ENCODE results near the gene PFKM. TPM values are rescaled to one million over a fixed set of nuclear protein-coding genes. Genes with fewer than 3 reads are reported as not detected.
"Not testable (repeated sequence)": the region's sequence is repeated elsewhere in the genome, so short reads cannot be mapped to it uniquely, and the experiment has no call there.

Gene PFKM
- total RNA-seq, 2 donors from 2014 or later = 36.9 to 71.9 TPM

DNA sequence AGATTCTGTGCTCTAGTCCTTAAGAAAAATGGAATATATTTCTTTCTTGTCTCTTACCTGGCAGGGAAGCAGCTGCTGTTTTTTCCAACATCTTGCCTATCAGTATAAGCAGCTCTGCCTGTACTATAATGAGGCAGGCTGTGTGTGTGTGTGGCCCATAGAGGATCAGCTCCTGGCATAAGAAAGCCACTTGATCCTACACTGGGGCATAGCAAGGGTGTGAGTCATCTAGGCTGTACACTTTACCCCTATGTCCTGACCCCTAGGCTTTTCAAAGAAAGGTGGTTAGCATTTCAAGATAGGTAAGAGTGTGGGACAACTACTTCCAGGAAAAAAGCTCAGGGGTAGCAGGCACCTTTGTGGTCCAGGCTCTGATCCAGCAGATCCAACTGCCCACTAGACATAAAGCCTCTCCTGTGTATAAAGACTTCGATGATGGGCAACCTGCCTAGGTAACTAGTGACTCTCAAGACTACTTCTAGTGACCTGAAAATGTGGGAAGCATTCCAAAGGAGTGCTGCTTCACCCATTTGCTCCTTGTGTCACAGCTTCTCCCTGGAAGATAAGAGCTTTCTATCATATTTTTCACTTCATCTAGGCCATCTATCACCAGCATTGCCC is 8.4 kb upstream of the PFKM start:
- H3K4me3 ChIP-seq = no peak overlapping the region
- 78% methylated on average over 1 of the region's 1 CpG for WGBS
- H3K9me3 ChIP-seq = no peaks in the 10 kb centered on the region
- H3K27me3 ChIP-seq (replicated peaks; ENCODE audit: insufficient read depth) = no peaks in the 10 kb centered on the region
- H3K4me1 ChIP-seq (replicated peaks) = no peaks in the 10 kb centered on the region
- H3K36me3 ChIP-seq = no peaks in the 10 kb centered on the region
- DNase-seq (ENCODE audit: low spot score) = no peak
- no peak for TF ChIP-seq POLR2AphosphoS5 (IDR thresholded peaks at IDR 0.05)
- intact Hi-C loops (cut with DNase I) = no loop called here
- no peak overlapping the region for H3K27ac ChIP-seq

DNA sequence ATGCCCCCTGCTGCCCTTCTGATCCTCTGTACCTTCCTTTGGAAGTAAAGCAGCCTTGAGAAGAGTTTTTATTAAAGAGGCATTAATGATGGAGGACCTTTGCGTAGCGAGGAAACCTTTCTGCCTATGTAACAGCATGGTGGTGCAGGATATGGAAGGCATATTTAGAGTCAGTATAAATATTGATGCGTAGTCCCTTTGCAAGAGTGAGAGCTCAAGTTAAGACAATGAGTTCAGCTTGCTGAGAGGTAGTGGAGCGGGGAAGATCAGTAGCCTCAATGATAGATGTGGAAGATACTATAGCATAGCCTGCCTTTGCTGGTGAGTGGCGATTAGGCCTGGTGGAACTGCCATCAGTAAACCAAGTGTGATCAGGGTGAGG is 7.9 kb upstream of the PFKM start:
- WGBS = 95% methylated on average over 5 of the region's 5 CpGs
- DNase-seq (ENCODE audit: low spot score); intact Hi-C loops (cut with DNase I); H3K36me3 ChIP-seq; H3K27ac ChIP-seq; H3K4me3 ChIP-seq; H3K27me3 ChIP-seq (replicated peaks; ENCODE audit: insufficient read depth); H3K4me1 ChIP-seq (replicated peaks); H3K9me3 ChIP-seq: not testable (repeated sequence)

- no peak overlapping the region for H3K4me3 ChIP-seq
- no peak for DNase-seq (ENCODE audit: low spot score)
- intact Hi-C loops (cut with DNase I) = no loop called here
- 100% methylated on average over 1 of the region's 1 CpG for WGBS
- H3K4me1 ChIP-seq (replicated peaks) = no peaks in the 10 kb centered on the region
- H3K27ac ChIP-seq = no peak overlapping the region
- TF ChIP-seq POLR2AphosphoS5 (IDR thresholded peaks at IDR 0.05) = no peak
- TF ChIP-seq CTCF (IDR thresholded peaks at IDR 0.05) = no peak
- no peak for TF ChIP-seq POLR2A (IDR thresholded peaks at IDR 0.05)
- no peaks in the 10 kb centered on the region for H3K36me3 ChIP-seq
- H3K27me3 ChIP-seq (replicated peaks; ENCODE audit: insufficient read depth) = no peaks in the 10 kb centered on the region
- no peaks in the 10 kb centered on the region for H3K9me3 ChIP-seq
These were observed 3.2 kb upstream of the PFKM start for GRCh38 chr12:48115957-48116356.

DNA sequence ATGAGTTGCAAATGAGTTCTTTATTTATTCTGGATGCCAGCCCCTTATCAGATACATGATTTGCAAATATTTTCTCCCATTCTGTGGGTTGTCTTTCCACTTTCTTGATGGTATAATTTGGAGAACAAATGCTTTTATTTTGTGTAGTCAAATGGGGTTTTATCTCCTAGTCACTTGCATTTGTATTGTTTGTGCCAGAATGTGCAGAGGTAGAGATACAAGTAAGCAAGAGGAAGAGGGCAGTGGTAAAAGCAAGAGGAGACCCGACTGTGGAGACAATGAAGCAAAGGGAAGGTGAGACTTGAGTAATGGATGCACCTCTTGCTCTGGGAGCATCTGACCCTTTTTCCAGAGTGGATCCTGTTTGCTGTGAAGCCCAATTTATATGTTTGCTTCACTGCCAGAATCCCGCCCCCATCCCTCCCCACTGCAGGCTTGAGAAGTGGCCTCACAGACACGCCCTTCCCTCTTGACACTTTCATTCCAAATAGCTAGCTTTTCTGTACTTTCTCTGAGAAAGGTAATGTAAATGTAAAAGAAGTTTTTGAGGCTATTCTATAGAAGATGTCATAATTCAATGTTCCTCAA is 786 bp upstream of the PFKM start:
- intact Hi-C loops (cut with DNase I) = no loop called here
- H3K36me3 ChIP-seq = no peaks in the 10 kb centered on the region
- H3K27ac ChIP-seq = peak overlapping the region in 1 of 2 donors; percentile 53
- H3K9me3 ChIP-seq = no peaks in the 10 kb centered on the region
- no peaks in the 10 kb centered on the region for H3K4me1 ChIP-seq (replicated peaks)
- WGBS = 23% methylated on average over 3 of the region's 3 CpGs
- no peak for TF ChIP-seq POLR2A (IDR thresholded peaks at IDR 0.05)
- TF ChIP-seq POLR2AphosphoS5 (IDR thresholded peaks at IDR 0.05) = no peak
- no peak for TF ChIP-seq CTCF (IDR thresholded peaks at IDR 0.05)
- no peak for DNase-seq (ENCODE audit: low spot score)
- peak overlapping the region; percentile 40 to 48 for H3K4me3 ChIP-seq
- no peaks in the 10 kb centered on the region for H3K27me3 ChIP-seq (replicated peaks; ENCODE audit: insufficient read depth)

GRCh38 chr12:48119834-48120195 is 651 bp downstream of the PFKM start:
- Histone ChIP-seq H3K4me3 (peak overlapping the region; percentile 40 to 48), H3K27ac (peak overlapping the region; percentile 5 to 53), H3K4me1 (replicated peaks) (no peaks in the 10 kb centered on the region), H3K27me3 (replicated peaks; ENCODE audit: insufficient read depth) (no peaks in the 10 kb centered on the region), H3K9me3 (no peaks in the 10 kb centered on the region), H3K36me3 (no peaks in the 10 kb centered on the region)
- WGBS = 3% methylated on average over 5 of the region's 5 CpGs
- intact Hi-C loops (cut with DNase I) = loop anchor here (5.0 kb wide), 1 partner anchor 37 kb away; the partner anchor contains the start of gene ASB8
- no peak for DNase-seq (ENCODE audit: low spot score)
- TF ChIP-seq POLR2A (IDR thresholded peaks at IDR 0.05) = no peak
- TF ChIP-seq POLR2AphosphoS5 (IDR thresholded peaks at IDR 0.05) = no peak
- TF ChIP-seq CTCF (IDR thresholded peaks at IDR 0.05) = no peak

DNA sequence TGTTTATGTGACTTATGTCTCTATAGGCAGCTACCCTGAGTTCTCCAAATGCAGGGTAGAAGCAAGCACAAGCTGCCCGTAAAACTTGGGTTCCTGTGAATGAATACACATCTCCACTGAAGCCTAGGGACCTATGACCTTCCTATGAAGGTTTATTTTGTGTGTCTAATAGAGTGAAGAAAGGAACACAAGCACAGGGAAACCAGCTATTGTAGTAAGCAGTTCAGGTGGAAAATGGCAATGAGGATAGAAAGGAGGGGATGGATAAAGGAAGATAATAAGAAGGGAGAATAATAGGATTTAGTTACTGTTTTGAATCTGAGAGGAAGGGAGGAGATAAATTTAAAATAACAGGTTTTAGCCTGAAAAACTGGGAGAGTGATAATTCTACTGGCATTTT is 2.4 kb downstream of the PFKM start:
- WGBS = 90% methylated on average over 1 of the region's 1 CpG

More for the DNA sequence above, 2.4 kb downstream of the PFKM start:
- intact Hi-C loops (cut with DNase I) = loop anchor here (5.0 kb wide), 1 partner anchor 36 kb away; the partner anchor contains the start of gene ASB8
- TF ChIP-seq POLR2A (IDR thresholded peaks at IDR 0.05) (no peak), CTCF (IDR thresholded peaks at IDR 0.05) (no peak), POLR2AphosphoS5 (IDR thresholded peaks at IDR 0.05) (no peak)
- Histone ChIP-seq H3K27ac (no peak overlapping the region), H3K4me1 (replicated peaks) (no peaks in the 10 kb centered on the region), H3K36me3 (no peaks in the 10 kb centered on the region), H3K4me3 (no peak overlapping the region), H3K9me3 (no peaks in the 10 kb centered on the region), H3K27me3 (replicated peaks; ENCODE audit: insufficient read depth) (no peaks in the 10 kb centered on the region)
- DNase-seq (ENCODE audit: low spot score) = no peak

All from prostate gland (tissue), 2 donors.